Caco-2 (cell line): Measurements from ENCODE around the gene TRAPPC2. TPM values are rescaled to one million over a fixed set of nuclear protein-coding genes. Genes with fewer than 3 reads are reported as not detected.

ENCODE experiments used
- BruUV-seq: library from RNA; stranded (reverse); fragments of 400-500 nt; replicated peaks from 2 replicates; lab custom pipeline; 2021; lab: Mats Ljungman, UMichigan
- CTCF ChIA-PET: fragments of 300-600 bp; sonication (Branson Sonifier 250); formaldehyde crosslinking; loops from one replicate; lab custom pipeline; 2022; ENCODE audit warnings: antibody characterized with exemption; lab: Charles Lee
- POLR2A ChIA-PET: fragments of 300-600 bp; sonication (Branson Sonifier 250); formaldehyde crosslinking; loops from one replicate; lab custom pipeline; 2022; ENCODE audit warnings: antibody characterized with exemption; lab: Charles Lee
- DNase-seq, 2 experiments: peaks; one replicate each; pipeline versions ENCODE4 v3.0.0 to v3.0.0-alpha.2; 2020 to 2022
- H3K27me3 ChIP-seq: replicated peaks from 2 replicates; pipeline ENCODE4 v1.6.0; 2011; ENCODE audit warnings: low read length; ENCODE audit not compliant: control insufficient read depth, insufficient read depth
- H3K36me3 ChIP-seq: 2 replicates; pipeline ENCODE4 v1.5.1; 2011; ENCODE audit warnings: low read length; ENCODE audit not compliant: control insufficient read depth, insufficient read depth
- H3K4me1 ChIP-seq: fragments of 250-450 bp; sonication (Bioruptor Pico); 2 replicates; pipeline ENCODE4 v1.5.1; 2020; ENCODE audit warnings: mild to moderate bottlenecking
- H3K4me3 ChIP-seq: 2 replicates; pipeline ENCODE4 v1.5.1; 2011; ENCODE audit warnings: low read depth, mild to moderate bottlenecking, control low read depth, low read length
- H3K9me3 ChIP-seq: fragments of 250-450 bp; sonication (Bioruptor Pico); 2 replicates; pipeline ENCODE4 v1.5.1; 2020; ENCODE audit warnings: mild to moderate bottlenecking, moderate library complexity
- H3K27ac Mint-ChIP-seq: one replicate; pipeline ENCODE4 v1.8.0; 2022; ENCODE audit warnings: mixed read lengths; ENCODE audit not compliant: unreplicated experiment
- H3K27me3 Mint-ChIP-seq: one replicate; pipeline ENCODE4 v1.8.0; 2022; ENCODE audit warnings: mixed read lengths; ENCODE audit not compliant: insufficient read depth, unreplicated experiment
- H3K36me3 Mint-ChIP-seq: one replicate; pipeline ENCODE4 v1.8.0; 2022; ENCODE audit warnings: mild to moderate bottlenecking, mixed read lengths; ENCODE audit not compliant: insufficient read depth, unreplicated experiment
- H3K4me1 Mint-ChIP-seq: one replicate; pipeline ENCODE4 v1.8.0; 2022; ENCODE audit warnings: low read depth, mixed read lengths; ENCODE audit not compliant: unreplicated experiment
- H3K4me3 Mint-ChIP-seq: one replicate; pipeline ENCODE4 v1.8.0; 2022; ENCODE audit warnings: mild to moderate bottlenecking, moderate library complexity, mixed read lengths; ENCODE audit not compliant: unreplicated experiment
- H3K9me3 Mint-ChIP-seq: one replicate; pipeline ENCODE4 v1.8.0; 2022; ENCODE audit warnings: mixed read lengths; ENCODE audit not compliant: unreplicated experiment
- intact Hi-C: fragments of 100-400 bp; cut with micrococcal nuclease; formaldehyde crosslinking; loops from one replicate; pipeline ENCODE4 v1.10.0; 2022; ENCODE audit not compliant: unreplicated experiment
- total RNA-seq: library from RNA; stranded (reverse); gene quantifications from 2 replicates; pipeline ENCODE4 v1.2.3, GENCODE V29; 2022
- TF ChIP-seq, protein P1 (sequence below), 2 experiments: fragments of 200-600 bp in 1 of 2; IDR thresholded peaks; 1 replicate in 1 of 2; 2 replicates in 1 of 2; pipeline versions ENCODE4 v1.5.1 to v1.8.0; 2011 to 2022; ENCODE audit warnings: antibody characterized with exemption in 1 of 2, control low read depth in 1 of 2, inconsistent platforms in 1 of 2, low read depth in 1 of 2, low read length in 1 of 2, mild to moderate bottlenecking in 1 of 2, moderate library complexity in 1 of 2; ENCODE audit not compliant: insufficient read depth in 1 of 2, severe bottlenecking in 1 of 2, unreplicated experiment in 1 of 2

TRAPPC2 gene
- total RNA-seq, 1 experiment from 2014 or later: 19.3 TPM

GRCh38 chrX:13664020-13664419 is 70.4 kb downstream of the TRAPPC2 start:
- Mint-ChIP-seq H3K4me3 (no peak overlapping the region), H3K27ac (no peak overlapping the region), H3K27me3 (no peaks in the 10 kb centered on the region), H3K36me3 (peaks cover 1% of the 10 kb centered on the region), H3K4me1 (peaks cover 4% of the 10 kb centered on the region), H3K9me3 (no peaks in the 10 kb centered on the region)
- POLR2A ChIA-PET: no interaction called here
- no peaks in the 10 kb centered on the region for H3K9me3 ChIP-seq
- CTCF ChIA-PET: no interaction called here
- H3K4me1 ChIP-seq: peaks cover 21% of the 10 kb centered on the region
- TF ChIP-seq, protein P1, sequence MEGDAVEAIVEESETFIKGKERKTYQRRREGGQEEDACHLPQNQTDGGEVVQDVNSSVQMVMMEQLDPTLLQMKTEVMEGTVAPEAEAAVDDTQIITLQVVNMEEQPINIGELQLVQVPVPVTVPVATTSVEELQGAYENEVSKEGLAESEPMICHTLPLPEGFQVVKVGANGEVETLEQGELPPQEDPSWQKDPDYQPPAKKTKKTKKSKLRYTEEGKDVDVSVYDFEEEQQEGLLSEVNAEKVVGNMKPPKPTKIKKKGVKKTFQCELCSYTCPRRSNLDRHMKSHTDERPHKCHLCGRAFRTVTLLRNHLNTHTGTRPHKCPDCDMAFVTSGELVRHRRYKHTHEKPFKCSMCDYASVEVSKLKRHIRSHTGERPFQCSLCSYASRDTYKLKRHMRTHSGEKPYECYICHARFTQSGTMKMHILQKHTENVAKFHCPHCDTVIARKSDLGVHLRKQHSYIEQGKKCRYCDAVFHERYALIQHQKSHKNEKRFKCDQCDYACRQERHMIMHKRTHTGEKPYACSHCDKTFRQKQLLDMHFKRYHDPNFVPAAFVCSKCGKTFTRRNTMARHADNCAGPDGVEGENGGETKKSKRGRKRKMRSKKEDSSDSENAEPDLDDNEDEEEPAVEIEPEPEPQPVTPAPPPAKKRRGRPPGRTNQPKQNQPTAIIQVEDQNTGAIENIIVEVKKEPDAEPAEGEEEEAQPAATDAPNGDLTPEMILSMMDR (IDR thresholded peaks at IDR 0.05; ENCODE audit: insufficient read depth in 1 of 2, low read depth in 1 of 2, low read length in 1 of 2, severe bottlenecking in 1 of 2, unreplicated experiment in 1 of 2): no peak
- no peaks in the 10 kb centered on the region for H3K27me3 ChIP-seq
- intact Hi-C loops: no loop called here
- no peaks in the 10 kb centered on the region for H3K36me3 ChIP-seq
- no TSS peak for BruUV-seq
- no peak overlapping the region for H3K4me3 ChIP-seq
- no peak for DNase-seq

GRCh38 chrX:13662355-13662791 is 72.0 kb downstream of the TRAPPC2 start:
- ChIA-PET CTCF (no interaction called here), POLR2A (no interaction called here)
- no peak for DNase-seq
- Histone ChIP-seq H3K4me3 (no peak overlapping the region), H3K27me3 (no peaks in the 10 kb centered on the region), H3K4me1 (peaks cover 13% of the 10 kb centered on the region), H3K9me3 (no peaks in the 10 kb centered on the region), H3K36me3 (no peaks in the 10 kb centered on the region)
- Mint-ChIP-seq H3K9me3 (no peaks in the 10 kb centered on the region), H3K36me3 (no peaks in the 10 kb centered on the region), H3K27me3 (no peaks in the 10 kb centered on the region), H3K4me1 (peaks cover 4% of the 10 kb centered on the region), H3K27ac (no peak overlapping the region), H3K4me3 (no peak overlapping the region)
- BruUV-seq: no TSS peak
- intact Hi-C loops: no loop called here
- TF ChIP-seq, protein P1 (IDR thresholded peaks at IDR 0.05; ENCODE audit: insufficient read depth in 1 of 2, low read depth in 1 of 2, low read length in 1 of 2, severe bottlenecking in 1 of 2, unreplicated experiment in 1 of 2): no peak

Other genes starting within 250 kb of the TRAPPC2 start
- 0.16 and 0.26 TPM in 2 replicates for gene EGFL6, start 165.0 kb downstream of the TRAPPC2 start, total RNA-seq
- 1.6 and 2.0 TPM in 2 replicates for gene TCEANC, start 81.5 kb downstream of the TRAPPC2 start, total RNA-seq
- gene RAB9A, start 45.5 kb downstream of the TRAPPC2 start, total RNA-seq: 22.9 and 25.5 TPM in 2 replicates
- 33.9 and 34.0 TPM in 2 replicates for gene OFD1, start 128 bp upstream of the TRAPPC2 start, total RNA-seq
- gene GPM6B, start 82.5 kb upstream of the TRAPPC2 start, total RNA-seq: 0.09 TPM in 1 of 2 replicates, not detected in the other